GM20431 (cell line): ENCODE measurements around the gene SKI.

Experiments used
- in situ Hi-C: fragments of 300-500 bp; cut with MseI, MboI; formaldehyde crosslinking; loops from one replicate; pipeline ENCODE4 v1.15.0; 2020; ENCODE audit warnings: low sequenced_read_pairs; ENCODE audit not compliant: unreplicated experiment

The SKI gene

GRCh38 chr1:2204415-2205190 lies 23.5 kb upstream of the SKI start:
- in situ Hi-C loops = no loop called here

- in situ Hi-C loops = no loop called here
These were observed 22.7 kb upstream of the SKI start for GRCh38 chr1:2205191-2205952.

GRCh38 chr1:2206813-2207487 lies 21.2 kb upstream of the SKI start:
- in situ Hi-C loops = no loop called here

- in situ Hi-C loops = no loop called here
These were observed 19.5 kb upstream of the SKI start for GRCh38 chr1:2208309-2209239.

- in situ Hi-C loops = no loop called here
These were observed 18.6 kb upstream of the SKI start for GRCh38 chr1:2209400-2210083.

GRCh38 chr1:2210084-2210653 lies 17.9 kb upstream of the SKI start:
- in situ Hi-C loops = no loop called here

- in situ Hi-C loops = no loop called here
These were observed 17.3 kb upstream of the SKI start for GRCh38 chr1:2210786-2211185.

GRCh38 chr1:2212274-2212531 lies 15.9 kb upstream of the SKI start:
- in situ Hi-C loops = no loop called here

GRCh38 chr1:2212532-2213491 lies 15.3 kb upstream of the SKI start:
- in situ Hi-C loops = no loop called here

GRCh38 chr1:2213576-2214505 lies 14.3 kb upstream of the SKI start:
- in situ Hi-C loops = no loop called here

- in situ Hi-C loops = no loop called here
These were observed 13.4 kb upstream of the SKI start for GRCh38 chr1:2214541-2215241.

- in situ Hi-C loops = no loop called here
These were observed 12.8 kb upstream of the SKI start for GRCh38 chr1:2215329-2215728.

- in situ Hi-C loops = no loop called here
These were observed 12.0 kb upstream of the SKI start for GRCh38 chr1:2215909-2216766.

- in situ Hi-C loops = no loop called here
These were observed 11.4 kb upstream of the SKI start for GRCh38 chr1:2216767-2217058.

- in situ Hi-C loops = no loop called here
These were observed 6.8 kb upstream of the SKI start for GRCh38 chr1:2221271-2221670.

GRCh38 chr1:2224170-2224584 lies 3.9 kb upstream of the SKI start:
- in situ Hi-C loops = no loop called here
